ENCODE data around the gene LHFPL3.

DNA sequence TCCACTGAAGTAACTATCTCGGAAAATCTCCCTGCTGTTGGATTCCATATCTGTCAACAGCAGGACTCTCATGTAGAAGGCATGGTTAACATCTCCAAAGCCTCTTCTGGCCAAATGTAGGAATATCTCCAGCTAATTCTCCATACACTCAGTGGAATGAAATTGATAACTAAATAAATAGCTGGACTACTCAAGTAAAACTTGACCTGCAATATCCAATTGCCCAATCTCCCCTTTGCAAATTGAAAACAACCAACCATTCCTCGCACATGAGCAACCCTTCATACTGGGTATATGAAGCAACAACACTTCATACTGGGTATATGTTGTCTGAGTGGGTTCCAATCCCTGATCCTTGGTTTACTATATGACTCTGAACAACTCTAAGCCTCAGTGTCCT lies 580.2 kb downstream of the LHFPL3 start:
- TF ChIP-seq, protein P1, sequence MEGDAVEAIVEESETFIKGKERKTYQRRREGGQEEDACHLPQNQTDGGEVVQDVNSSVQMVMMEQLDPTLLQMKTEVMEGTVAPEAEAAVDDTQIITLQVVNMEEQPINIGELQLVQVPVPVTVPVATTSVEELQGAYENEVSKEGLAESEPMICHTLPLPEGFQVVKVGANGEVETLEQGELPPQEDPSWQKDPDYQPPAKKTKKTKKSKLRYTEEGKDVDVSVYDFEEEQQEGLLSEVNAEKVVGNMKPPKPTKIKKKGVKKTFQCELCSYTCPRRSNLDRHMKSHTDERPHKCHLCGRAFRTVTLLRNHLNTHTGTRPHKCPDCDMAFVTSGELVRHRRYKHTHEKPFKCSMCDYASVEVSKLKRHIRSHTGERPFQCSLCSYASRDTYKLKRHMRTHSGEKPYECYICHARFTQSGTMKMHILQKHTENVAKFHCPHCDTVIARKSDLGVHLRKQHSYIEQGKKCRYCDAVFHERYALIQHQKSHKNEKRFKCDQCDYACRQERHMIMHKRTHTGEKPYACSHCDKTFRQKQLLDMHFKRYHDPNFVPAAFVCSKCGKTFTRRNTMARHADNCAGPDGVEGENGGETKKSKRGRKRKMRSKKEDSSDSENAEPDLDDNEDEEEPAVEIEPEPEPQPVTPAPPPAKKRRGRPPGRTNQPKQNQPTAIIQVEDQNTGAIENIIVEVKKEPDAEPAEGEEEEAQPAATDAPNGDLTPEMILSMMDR (IDR thresholded peaks at IDR 0.05; ENCODE audit: low read depth, low read length), result no peak
- TF ChIP-seq POLR2A (IDR thresholded peaks at IDR 0.05; ENCODE audit: extremely low read depth, insufficient read length) (no peak), MYC (IDR thresholded peaks at IDR 0.05; ENCODE audit: low read depth, low read length) (no peak)
- TF ChIP-seq, protein P2, sequence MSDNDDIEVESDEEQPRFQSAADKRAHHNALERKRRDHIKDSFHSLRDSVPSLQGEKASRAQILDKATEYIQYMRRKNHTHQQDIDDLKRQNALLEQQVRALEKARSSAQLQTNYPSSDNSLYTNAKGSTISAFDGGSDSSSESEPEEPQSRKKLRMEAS (IDR thresholded peaks at IDR 0.05; ENCODE audit: low read depth, low read length), result no peak
